Adrenal gland (tissue), 5 donors: Measurements from ENCODE around the gene RTL10.

Experiments
- POLR2A ChIP-seq, 2 donors: fragments of 450-650 bp; IDR thresholded peaks; one replicate each; pipeline ENCODE4 v1.6.1; 2017; ENCODE audit warnings: antibody characterized with exemption in 2 of 2, mild to moderate bottlenecking in 2 of 2, moderate library complexity in 1 of 2
- TF ChIP-seq, protein P1 (sequence below), 6 experiments: fragments of 450-650 bp in 4 of 6; fragments of 200-600 bp in 2 of 6; sonication (generic) in 1 of 6; IDR thresholded peaks; 1 replicate in 5 of 6; 2 replicates in 1 of 6; pipeline versions ENCODE4 v1.5.1 to v1.8.0; 2016 to 2021; ENCODE audit warnings: antibody characterized with exemption in 6 of 6, mild to moderate bottlenecking in 2 of 6, moderate library complexity in 1 of 6
- donor health status: DM: no; HTN: no; CAD: no.

- TF ChIP-seq POLR2A (IDR thresholded peaks at IDR 0.05), result no peak
- TF ChIP-seq, protein P1, sequence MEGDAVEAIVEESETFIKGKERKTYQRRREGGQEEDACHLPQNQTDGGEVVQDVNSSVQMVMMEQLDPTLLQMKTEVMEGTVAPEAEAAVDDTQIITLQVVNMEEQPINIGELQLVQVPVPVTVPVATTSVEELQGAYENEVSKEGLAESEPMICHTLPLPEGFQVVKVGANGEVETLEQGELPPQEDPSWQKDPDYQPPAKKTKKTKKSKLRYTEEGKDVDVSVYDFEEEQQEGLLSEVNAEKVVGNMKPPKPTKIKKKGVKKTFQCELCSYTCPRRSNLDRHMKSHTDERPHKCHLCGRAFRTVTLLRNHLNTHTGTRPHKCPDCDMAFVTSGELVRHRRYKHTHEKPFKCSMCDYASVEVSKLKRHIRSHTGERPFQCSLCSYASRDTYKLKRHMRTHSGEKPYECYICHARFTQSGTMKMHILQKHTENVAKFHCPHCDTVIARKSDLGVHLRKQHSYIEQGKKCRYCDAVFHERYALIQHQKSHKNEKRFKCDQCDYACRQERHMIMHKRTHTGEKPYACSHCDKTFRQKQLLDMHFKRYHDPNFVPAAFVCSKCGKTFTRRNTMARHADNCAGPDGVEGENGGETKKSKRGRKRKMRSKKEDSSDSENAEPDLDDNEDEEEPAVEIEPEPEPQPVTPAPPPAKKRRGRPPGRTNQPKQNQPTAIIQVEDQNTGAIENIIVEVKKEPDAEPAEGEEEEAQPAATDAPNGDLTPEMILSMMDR (IDR thresholded peaks at IDR 0.05), result no peak
These were observed 18.7 kb upstream of the RTL10 start for GRCh38 chr22:19873138-19873959.
